Effector CD8-positive, alpha-beta T cell (primary cell): Measurements from ENCODE around the gene GNAZ.
"Not testable (repeated sequence)": the region's sequence is repeated elsewhere in the genome, so short reads cannot be mapped to it uniquely, and the experiment has no call there.

Experiments
- DNase-seq: peaks from one replicate; lab custom pipeline; 2025; lab: John Stamatoyannopoulos, UW

GNAZ gene

GRCh38 chr22:23044570-23044969 is 25.7 kb upstream of the GNAZ start:
- DNase-seq = no peak

- DNase-seq = no peak
These were observed 24.9 kb upstream of the GNAZ start for GRCh38 chr22:23045461-23045860.

DNA sequence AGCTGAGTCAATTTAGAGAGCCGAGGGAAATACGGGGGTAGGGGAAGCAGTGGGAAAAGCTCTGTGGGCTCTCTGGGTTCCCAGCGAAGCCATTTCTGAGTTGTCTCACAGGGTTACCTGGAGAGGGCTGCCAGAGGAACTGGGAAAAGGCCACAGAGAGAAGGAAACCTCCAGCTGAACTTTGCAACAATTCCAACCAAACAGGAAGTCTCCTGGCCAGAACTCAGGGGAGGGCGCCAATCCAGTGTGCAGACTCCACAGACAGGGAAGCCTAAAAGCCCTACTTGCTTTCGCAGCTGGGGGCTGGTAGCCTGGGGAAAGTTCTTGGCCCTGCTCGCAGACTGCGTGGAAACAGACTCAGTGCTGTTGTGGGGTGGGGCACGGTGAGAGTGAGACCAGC is 23.1 kb upstream of the GNAZ start:
- DNase-seq = no peak

GRCh38 chr22:23047742-23048141 is 22.6 kb upstream of the GNAZ start:
- no peak for DNase-seq

- DNase-seq = not testable (repeated sequence)
These were observed 19.8 kb upstream of the GNAZ start for GRCh38 chr22:23050546-23050945.

DNA sequence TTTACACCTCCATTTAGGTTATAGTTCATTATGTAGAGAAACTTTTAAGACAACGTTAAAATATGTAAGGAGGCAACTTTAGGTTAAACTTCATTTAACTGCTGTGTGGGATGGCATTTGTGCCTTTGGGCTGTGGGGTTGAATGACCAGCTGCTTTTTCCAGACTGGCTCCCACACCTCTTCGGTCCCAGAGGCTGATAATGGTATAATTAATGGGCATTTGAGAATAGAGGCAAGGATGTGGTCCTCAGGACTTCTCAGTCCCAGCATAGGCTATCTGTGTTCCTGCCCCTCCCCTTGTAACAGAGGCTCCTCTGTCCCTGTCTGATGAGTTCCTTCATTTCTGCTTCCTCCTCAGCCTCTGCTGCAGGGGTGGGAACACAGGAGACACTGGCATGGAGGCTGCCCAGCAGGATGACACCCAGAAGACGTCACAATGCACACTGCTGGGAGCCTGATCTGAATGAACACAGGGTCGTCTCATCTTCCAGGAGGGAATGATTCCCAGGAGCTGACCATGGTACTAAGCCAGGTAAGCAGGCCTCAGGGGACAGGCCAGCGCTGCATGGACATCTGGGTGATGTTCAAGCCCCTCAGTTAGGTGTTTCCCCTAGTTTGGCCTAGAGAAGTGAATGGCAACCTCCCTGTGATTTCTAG is 17.1 kb upstream of the GNAZ start:
- no peak for DNase-seq

- DNase-seq = no peak
These were observed 16.3 kb upstream of the GNAZ start for GRCh38 chr22:23053912-23054530.

DNA sequence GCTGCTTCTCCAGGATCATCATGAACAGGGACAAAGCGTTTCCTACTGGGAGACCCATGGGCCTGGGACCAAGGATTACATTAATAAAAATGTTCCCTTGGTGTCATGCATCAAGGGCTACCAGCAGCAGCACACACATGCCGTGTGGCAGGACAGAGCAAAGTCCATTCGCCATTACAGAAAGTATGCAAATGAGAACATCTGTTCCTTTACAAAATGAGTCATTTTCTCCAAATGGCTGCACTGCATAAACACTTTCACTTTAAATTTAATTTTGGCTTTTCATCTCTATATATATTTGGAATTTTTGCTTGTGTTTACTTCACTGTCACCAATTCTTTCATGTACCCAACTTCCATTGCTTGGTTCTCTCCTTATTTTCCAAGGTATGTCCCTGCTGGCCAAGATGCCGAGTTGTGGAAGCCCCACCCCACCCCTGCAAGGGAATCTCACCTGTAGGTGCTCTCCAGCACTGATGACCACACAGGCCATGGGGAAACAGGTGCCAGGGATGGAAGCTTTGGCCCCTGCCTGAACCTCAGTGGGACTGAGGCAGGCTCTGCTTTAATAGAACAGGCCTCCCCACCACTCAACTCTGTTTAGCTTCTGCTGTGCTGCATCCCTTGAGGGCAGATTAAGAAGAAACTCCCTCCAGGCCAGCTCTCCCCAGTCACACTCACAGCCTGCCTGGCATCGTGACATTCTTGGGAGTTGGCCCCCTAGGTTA is 15.6 kb upstream of the GNAZ start:
- no peak for DNase-seq

- no peak for DNase-seq
These were observed 14.7 kb upstream of the GNAZ start for GRCh38 chr22:23055449-23056179.

DNA sequence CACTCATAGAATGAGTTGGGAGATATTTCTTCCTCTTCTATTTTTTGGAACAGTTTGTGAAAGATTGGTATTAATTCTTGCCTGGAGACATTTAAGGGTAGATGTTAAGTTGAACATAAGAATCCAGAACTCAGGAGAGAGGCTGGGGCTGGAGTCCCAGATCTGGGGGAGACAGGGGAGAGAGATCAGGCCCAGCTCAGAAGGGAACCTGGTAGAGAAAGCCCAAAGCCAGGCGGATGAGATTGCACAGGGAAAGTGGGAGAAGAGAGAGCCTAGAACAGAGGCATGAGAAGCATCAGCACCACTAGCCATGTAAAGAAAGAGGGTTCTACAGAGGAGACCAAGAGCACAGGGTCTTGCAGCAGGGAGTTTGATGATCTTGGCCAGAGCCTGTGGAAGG is 13.0 kb upstream of the GNAZ start:
- no peak for DNase-seq

- DNase-seq = no peak
These were observed 12.3 kb upstream of the GNAZ start for GRCh38 chr22:23058063-23058462.

DNA sequence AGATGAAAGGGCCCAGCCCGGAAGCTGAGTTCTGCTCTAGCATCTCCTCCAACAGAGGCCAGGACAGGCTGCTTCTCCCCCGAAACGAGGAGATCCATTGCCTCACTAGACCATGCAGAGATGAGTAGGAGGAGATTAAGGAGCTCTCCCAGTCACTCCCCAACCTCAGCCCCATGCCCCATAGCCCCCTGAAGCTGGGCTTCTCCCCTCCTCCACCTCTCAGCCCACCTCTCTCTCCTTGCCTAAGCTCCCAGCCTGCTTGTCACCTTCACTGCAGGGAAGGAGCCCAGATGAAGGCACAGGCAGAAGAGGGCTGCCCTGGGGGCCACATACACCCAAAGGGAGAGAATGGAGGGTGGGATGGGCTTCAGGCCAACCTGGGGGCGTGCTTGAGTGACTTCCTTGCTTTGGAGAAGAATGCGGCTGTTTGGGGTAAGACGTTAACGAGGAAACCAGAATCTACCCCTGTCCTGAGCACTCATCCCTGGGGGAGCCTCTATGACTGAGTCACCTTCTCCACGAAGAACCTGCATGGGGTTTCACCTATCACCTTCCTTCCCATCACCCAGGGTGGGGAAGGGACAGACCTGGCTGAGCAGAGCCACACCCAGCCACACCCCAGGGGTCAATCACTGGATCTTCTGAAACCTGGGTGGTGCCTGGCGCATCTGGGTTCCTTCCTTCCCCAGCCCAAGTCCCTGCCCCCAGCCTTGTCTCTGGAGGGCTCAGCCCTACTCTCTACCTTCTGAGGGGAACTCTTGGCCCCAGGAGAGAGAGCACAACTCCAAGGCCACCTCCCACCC is 11.6 kb upstream of the GNAZ start:
- no peak for DNase-seq

DNA sequence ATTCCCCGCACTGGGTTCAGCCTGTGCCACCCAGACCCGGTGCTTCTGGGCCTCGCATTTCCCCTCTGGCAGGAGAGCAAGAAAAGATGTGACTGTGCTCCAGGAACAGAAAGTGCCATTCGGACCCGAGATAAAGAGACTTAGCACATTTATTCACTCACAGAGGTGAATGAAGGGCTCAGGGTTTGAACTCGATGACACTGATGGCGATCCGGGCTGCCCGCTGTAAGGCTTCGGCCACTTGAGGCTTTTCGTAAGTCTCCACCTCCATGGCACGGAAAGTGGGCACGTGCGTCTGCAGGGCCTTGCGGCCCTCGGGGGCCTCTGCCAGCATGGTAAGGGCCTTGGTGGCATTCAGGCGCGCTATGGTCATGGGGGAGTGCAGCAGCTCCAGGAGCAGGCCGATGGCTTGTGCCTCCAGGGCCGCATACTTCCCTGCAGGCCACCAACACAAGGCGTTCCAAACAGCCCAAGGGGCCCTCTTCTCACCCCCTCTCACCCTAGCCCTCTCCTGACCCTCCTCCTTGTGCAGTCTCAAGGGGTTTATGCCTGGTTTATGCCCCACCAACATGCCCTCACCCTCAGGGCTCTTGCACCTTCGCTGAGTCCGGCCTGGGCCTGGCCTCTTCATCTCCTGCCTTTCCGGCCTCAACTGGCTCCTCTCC is 10.9 kb upstream of the GNAZ start:
- DNase-seq = no peak

GRCh38 chr22:23060612-23061400 is 9.5 kb upstream of the GNAZ start:
- no peak for DNase-seq

DNA sequence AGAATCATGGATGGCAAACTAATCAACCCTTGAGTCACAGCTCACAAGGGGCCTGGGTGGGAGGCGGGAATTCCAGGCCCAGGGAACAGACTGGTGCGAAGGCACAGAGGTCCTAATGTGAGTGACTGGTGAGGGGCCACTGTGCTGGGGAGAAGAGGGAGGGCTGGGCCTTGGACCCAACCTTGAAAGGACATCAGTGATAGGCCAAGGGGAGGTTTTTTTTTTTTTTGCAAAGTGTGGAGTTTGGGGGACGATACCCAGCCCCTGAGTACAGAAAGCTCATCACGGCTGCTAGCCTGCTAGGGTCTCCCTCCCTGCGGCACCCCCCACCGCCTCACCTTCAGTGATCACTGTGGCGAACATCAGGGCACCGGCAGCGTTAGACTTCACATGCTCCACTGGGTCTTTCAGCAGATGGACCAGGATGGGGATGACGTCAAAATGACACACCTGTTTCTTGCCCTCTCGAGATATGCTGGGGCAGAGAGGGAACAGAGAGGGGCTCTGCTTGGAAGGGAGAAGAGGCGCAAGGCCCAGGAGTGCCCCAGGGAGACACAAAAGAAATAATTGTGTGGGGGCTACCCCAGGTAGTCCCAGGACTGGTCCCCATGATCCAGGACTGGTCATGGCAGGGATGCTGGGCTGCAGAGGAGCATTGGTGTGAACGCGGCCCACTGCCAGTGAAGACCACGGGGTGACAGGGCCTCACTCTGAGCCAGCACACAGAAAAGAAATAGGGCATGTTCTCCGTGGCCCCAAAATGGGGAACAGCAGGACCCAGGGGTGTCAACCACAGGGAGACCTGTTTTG is 8.6 kb upstream of the GNAZ start:
- no peak for DNase-seq

DNA sequence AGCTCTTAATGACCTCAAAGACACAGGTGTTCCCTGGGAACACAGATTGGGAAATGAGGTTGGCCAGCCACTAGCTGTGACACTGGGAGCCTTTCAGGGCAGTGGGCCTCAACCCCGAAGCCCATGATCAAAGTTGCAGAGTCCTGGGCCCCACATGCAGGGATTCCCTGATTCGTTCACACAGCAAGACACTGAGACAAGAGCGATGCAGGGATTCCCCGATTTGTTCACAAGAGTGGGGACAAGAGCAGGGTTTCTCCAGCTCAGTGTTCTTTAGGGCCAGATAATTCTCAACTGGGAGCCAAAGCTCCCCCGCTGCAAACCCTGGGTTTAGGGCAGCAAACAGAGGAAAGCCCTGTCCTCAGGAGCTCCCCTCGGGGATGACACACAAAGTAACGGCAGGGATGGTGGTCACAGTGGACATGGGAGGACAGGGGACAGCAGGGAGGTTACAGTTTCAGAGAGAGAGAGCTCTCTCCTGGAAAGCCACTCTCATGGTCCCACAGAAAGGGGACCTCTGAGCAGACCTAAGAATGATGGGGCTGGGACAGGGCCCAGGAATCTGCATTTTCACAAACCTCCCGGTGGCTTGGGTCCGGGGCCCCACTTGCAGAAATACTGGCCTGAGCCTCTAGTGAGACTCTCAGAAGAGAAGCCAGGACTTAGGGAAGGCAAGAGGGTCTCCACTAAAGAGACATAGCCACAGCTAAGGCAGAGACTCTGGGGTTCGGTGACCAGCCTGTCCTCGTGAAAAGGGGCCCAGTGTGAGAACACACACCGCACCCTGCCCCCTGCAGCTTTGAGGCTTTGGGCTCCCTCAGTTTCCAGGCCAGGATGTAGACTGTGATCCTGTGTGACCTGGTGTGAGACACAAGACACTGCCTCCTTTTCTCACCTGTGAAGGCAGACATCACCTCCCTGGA is 7.4 kb upstream of the GNAZ start:
- DNase-seq = no peak

GRCh38 chr22:23063539-23064380 is 6.6 kb upstream of the GNAZ start:
- DNase-seq = no peak
